DMS114 treated with DMSO at 0.1 percent for 48 hours (cell line): Measurements from ENCODE around the gene LCN15.
"Not testable (repeated sequence)": the region's sequence is repeated elsewhere in the genome, so short reads cannot be mapped to it uniquely, and the experiment has no call there.

ENCODE experiments used
- DNase-seq: peaks from one replicate; lab custom pipeline; 2025; ENCODE audit not compliant: unreplicated experiment; lab: John Stamatoyannopoulos, UW

Gene LCN15, protein sequence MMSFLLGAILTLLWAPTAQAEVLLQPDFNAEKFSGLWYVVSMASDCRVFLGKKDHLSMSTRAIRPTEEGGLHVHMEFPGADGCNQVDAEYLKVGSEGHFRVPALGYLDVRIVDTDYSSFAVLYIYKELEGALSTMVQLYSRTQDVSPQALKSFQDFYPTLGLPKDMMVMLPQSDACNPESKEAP

GRCh38 chr9:136764301-136764891 lies at the start of gene LCN15:
Gene LCN15 (minus strand): TSS chr9:136764518. CDS start chr9:136764488, 30 bp downstream.
- no peak for DNase-seq

DNA sequence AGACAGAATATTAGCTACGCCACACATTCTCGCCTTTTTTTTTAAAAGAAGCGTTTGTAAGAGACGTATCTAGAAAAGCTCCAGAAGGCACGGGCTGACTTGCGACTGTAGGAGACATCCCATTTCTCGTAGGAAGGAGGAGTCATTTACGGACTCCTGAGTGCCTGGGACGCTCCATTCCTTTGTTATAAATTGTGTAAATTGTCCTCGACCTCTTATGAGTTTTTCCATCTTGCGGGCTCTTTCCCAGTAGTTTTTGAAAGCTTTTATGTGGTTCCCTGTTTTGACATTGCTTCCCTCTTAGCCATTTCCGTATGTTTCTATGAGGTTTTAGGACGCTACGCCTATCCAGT lies 44.5 kb upstream of the LCN15 start:
- DNase-seq, result peak; percentile 17

DNA sequence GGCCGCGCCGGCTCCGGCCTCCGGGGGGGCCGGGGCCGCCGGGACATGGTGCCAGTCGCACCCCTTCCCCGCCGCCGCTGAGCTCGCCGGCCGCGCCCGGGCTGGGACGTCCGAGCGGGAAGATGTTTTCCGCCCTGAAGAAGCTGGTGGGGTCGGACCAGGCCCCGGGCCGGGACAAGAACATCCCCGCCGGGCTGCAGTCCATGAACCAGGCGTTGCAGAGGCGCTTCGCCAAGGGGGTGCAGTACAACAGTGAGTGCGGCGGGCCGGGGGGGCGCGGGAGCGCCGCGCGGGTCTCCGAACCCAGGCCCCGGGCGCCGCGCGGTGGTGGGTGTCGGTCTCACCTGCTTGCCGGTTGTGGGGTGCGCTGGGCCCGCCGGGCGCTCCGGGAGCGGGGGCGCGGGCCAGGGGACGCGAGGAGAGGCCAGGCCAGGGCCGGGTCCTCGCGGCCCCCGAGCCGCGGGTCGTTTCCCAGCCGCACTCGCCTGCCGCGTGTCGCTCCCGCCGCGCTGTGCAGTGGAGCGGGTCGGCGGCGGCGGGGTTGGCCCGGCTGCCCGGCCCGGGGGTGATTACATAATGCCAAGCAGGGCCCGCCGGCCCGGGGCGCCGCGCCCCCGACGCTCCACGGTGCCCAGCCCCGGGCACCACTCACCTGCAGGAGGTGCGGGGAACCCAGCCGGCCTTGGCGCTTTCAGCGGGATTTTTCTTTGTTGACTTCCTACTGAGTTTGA lies 43.9 kb upstream of the LCN15 start:
- DNase-seq, result no peak

DNA sequence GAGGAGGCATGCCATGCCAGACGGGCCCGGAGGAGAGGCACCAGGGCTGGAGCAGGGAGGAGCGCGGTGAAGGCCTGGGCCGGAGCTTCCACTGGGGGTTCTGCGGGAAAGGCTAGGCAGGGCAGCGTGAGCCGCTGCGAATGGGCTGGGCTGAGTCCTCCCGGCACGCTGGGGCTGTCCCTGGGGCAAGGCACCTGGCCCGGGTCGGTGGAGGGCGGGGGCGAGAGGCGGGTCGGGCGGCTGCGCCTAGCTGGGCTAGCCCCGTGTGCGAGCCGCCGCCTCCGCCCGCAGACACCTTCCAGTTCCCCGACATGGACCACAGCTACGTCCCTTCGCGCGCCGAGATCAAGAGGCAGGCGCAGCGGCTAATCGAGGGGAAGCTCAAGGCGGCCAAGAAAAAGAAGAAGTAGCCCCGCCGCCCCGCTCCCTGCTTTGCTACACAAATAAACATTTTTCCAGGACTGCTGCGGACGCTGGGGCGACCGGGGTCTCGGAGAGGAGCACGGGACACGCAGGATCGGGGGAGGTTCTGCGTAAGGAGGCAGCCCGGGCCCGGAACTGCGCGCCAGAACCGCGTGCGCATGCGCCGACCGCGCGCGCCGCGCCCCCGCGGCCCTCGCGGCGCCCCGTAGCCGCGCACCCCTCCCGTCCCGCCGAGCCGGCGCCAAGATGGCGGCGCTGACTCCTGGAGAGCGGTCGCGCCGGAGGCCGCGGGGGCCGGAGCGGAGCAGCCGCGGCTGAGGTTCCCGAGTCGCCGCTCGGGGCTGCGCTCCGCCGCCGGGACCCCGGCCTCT lies 43.2 kb upstream of the LCN15 start, which contains the start of gene RABL6:
TSS of gene RABL6 (plus strand) at position 668 of the 794 bp plus-strand sequence. CDS start 249 bp downstream, outside the sequence.
- no peak for DNase-seq

DNA sequence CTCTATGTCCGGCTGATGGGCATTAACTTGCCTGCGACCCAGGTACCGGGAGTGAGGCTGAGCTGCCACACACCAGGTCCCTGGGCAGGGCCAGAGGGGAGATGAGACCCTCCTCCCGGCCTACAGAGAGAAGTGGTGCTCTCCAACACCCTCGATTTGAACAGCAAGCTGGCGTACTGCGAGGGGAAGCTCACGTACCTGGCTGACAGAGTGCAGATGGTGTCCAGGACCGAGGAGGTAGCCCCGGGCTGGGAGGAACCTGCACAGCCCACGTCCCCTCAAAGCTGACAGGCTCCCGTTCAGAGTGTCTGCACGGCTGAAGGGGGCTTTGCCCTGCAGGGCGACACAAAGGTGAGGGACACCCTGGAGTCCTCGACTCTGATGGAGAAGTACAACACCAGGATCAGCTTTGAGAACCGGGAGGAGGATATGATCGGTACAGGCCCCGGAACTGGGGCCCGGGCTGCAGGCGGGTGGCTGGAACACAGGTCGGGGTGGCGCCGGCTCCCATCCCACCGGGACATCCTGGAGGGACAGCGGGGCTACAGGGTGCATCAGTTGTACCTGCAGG lies 42.4 kb upstream of the LCN15 start:
- DNase-seq, result no peak

GRCh38 chr9:136806067-136806466 lies 41.7 kb upstream of the LCN15 start:
- no peak for DNase-seq

DNA sequence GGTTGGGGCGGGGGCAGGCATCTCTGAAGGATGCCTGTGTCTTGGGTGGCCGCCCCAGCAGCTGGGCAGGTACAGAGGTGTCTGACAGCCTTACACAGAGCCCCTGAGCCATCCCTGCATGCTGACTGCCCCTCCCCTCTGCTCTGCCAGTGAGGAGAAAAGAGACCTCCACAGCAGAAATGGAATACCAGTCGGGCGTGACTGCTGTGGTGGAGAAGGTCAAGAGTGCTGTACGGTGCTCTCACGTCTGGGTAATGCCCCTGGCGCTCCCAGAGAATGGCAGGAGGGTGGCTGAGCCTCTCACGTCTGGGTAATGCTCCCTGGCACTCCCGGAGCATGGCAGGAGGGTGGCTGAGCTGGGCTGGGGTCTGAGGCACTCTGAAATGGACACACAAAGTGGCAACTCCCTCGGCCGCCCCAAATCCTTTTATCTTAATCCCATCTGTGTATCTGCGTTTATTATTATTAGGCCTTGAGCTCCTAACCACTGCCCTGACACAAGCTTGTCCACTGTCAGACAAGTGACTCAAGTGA lies 41.0 kb upstream of the LCN15 start:
- DNase-seq, result no peak

DNA sequence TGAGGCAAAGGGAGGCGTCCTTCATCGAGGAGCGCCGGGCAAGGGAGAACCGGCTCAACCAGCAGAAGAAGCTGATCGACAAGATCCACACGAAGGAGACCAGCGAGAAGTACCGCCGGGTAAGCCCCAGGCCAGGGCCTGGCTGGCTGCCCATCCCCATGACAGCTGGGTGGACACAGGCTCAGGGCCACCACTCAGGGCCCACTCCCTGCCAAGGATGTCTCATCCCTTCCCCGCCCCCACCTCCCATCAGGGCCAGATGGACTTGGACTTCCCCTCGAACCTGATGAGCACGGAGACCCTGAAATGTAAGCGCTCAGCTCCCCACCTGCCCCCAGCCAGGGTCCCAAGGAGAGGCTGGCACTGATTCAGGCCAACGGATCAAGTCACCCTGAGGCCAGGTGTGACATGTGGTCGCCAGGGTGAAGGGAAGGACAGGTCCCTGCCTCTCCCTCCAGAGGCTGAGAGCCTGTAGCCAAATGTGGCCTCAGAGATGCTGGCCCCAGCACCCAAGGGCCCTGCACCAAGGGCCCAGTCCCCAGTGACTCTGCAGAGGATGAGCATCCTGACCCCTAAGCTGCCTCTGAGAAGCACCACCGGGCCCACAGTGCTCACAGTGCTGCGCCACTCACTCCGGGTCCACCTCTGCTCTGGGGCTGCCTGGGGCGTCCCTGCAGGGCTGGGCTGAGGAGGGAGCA lies 40.3 kb upstream of the LCN15 start:
- no peak for DNase-seq

- DNase-seq, result no peak
Measured at GRCh38 chr9:136803551-136804508, 39.5 kb upstream of the LCN15 start.

GRCh38 chr9:136803009-136803550 lies 38.8 kb upstream of the LCN15 start:
- DNase-seq, result not testable (repeated sequence)

GRCh38 chr9:136802321-136802720 lies 38.0 kb upstream of the LCN15 start:
- DNase-seq, result no peak

- peak; percentile 57 for DNase-seq
Measured at GRCh38 chr9:136799854-136800657, 35.7 kb upstream of the LCN15 start.

DNA sequence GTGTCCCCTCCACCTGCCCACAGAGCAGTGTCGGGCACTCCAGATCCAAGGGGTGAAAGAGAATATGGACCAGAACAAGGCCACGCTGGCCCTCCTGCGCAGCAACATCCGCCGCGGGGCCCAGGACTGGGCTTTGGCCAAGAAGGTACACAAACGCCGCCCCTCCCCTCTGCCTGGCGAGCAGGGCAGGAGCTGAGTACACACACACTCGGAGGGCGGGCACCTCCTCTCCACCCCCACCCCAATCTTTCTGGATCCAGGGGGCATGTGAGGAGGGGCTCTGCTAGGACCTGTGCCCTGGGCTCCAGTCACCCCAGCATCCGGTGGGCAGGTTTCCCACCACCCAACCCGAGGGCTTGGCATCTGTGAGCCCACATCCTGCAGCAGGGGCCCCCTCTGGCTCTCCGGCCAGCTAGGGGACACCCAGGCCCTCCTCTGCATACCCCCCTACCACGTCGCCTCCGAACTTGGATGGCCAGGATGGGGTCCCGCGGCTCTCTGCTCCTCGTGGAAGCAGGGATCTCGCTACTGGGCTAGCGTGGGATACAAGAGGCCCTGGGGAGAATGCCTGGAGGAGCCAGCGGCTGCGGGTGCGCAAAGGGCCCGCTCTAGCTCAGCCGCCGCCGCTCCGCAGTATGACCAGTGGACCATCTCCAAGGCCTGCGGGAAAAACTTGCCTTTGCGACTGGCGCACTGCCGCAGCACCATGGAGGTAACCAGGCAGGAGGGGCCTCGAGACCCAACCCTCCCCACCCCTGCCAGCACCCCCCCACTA lies 34.9 kb upstream of the LCN15 start:
- DNase-seq, result no peak

- no peak for DNase-seq
Measured at GRCh38 chr9:136798708-136799078, 34.4 kb upstream of the LCN15 start.

- DNase-seq, result not testable (repeated sequence)
Measured at GRCh38 chr9:136796775-136797347, 32.5 kb upstream of the LCN15 start.

GRCh38 chr9:136796238-136796774 lies 32.0 kb upstream of the LCN15 start, which contains the start of gene CCDC183:
Gene CCDC183 (plus strand): TSS chr9:136796338. CDS start chr9:136796398, 60 bp downstream.
- DNase-seq, result no peak

DNA sequence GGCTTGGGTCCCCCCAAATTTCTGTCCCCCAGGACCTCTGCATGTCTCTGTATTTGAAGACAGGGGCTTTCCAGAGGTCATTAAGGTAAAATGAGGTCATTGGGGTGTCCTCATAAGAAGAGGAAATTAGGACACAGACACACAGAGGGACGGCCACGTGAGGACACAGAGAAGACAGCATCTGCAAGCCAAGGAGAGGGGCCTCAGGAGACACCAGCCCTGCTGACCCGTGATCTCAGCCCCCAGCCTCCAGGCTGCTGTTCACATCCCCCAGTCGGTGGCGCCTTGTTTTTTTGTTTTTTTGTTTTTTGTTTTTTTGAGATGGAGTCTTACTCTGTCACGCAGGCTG lies 30.7 kb upstream of the LCN15 start:
- DNase-seq, result no peak
